GM23338 (cell line): ENCODE results near the gene PVRIG.
"Not testable (repeated sequence)": the region's sequence is repeated elsewhere in the genome, so short reads cannot be mapped to it uniquely, and the experiment has no call there.

Source experiments
- CREB1 ChIP-seq: fragments of 250-450 bp; sonication (Bioruptor Pico); IDR thresholded peaks from 2 replicates; pipeline ENCODE4 v1.5.0; 2020; ENCODE audit warnings: low read depth, mild to moderate bottlenecking, moderate library complexity
- EZH2 ChIP-seq: fragments of 200-600 bp; sonication (generic); IDR thresholded peaks from one replicate; pipeline ENCODE4 v1.8.0; 2017; ENCODE audit warnings: antibody characterized with exemption, mild to moderate bottlenecking, low read depth; ENCODE audit not compliant: unreplicated experiment
- EZH2phosphoT487 ChIP-seq: fragments of 200-600 bp; sonication (generic); IDR thresholded peaks from one replicate; pipeline ENCODE4 v1.8.1; 2018; ENCODE audit warnings: antibody characterized with exemption; ENCODE audit not compliant: unreplicated experiment
- JUNB ChIP-seq: IDR thresholded peaks from one replicate; pipeline ENCODE4 v1.6.1; 2016; ENCODE audit warnings: antibody characterized with exemption; ENCODE audit not compliant: unreplicated experiment
- NANOG ChIP-seq: IDR thresholded peaks from 2 replicates; pipeline ENCODE4 v1.6.1; 2016; ENCODE audit warnings: antibody characterized with exemption, borderline replicate concordance
- POLR2AphosphoS5 ChIP-seq: IDR thresholded peaks from 2 replicates; pipeline ENCODE4 v1.6.1; 2016; ENCODE audit warnings: antibody characterized with exemption, low read depth
- STAT1 ChIP-seq: IDR thresholded peaks from one replicate; pipeline ENCODE4 v1.6.1; 2016; ENCODE audit warnings: antibody characterized with exemption; ENCODE audit not compliant: unreplicated experiment
- ZNF114 ChIP-seq: fragments of 250-450 bp; sonication (Bioruptor Pico); IDR thresholded peaks from 2 replicates; pipeline ENCODE4 v1.5.0; 2020; ENCODE audit warnings: mild to moderate bottlenecking, moderate library complexity
- ZNF331 ChIP-seq: fragments of 250-450 bp; sonication (Bioruptor Pico); IDR thresholded peaks from 2 replicates; pipeline ENCODE4 v1.5.0; 2020; ENCODE audit warnings: low read depth, mild to moderate bottlenecking, moderate library complexity
- TF ChIP-seq, protein P1 (sequence below), 2 experiments: fragments of 200-600 bp in 1 of 2; sonication (generic) in 1 of 2; conservative IDR thresholded peaks; 2 replicates each; pipeline versions ENCODE4 v1.5.1 to v1.6.1; 2016 to 2017; ENCODE audit warnings: antibody characterized with exemption in 2 of 2, low read depth in 2 of 2, mild to moderate bottlenecking in 2 of 2, moderate library complexity in 1 of 2
- TF ChIP-seq, protein P2 (sequence below): IDR thresholded peaks from 2 replicates; pipeline ENCODE4 v1.6.1; 2016; ENCODE audit warnings: antibody characterized with exemption
- TF ChIP-seq, protein P3 (sequence below): IDR thresholded peaks from one replicate; pipeline ENCODE4 v1.6.1; 2018; ENCODE audit warnings: antibody characterized with exemption; ENCODE audit not compliant: unreplicated experiment

DNA sequence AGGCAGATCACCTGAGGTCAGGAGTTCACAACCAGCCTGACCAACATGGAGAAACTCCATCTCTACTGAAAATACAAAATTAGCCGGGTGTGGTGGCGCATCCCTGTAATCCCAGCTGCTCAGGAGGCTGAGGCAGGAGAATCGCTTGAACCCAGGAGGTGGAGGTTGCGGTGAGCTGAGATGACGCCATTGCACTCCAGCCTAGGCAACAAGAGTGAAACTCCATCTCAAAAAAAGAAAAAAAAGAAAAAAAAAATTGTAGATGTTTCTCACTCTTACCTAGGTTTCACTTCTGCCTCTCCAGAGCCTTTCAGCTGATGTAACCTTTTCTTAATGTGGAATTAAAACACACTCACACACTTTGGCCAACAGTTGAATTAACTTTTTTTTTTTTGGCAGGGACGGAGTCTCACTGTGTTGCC, 23.8 kb upstream of the PVRIG start:
- not testable (repeated sequence) for TF ChIP-seq ZNF114 (CRISPR knock-in tag); POLR2AphosphoS5; EZH2; JUNB; CREB1 (CRISPR knock-in tag); STAT1; EZH2phosphoT487; NANOG; ZNF331 (CRISPR knock-in tag)
- TF ChIP-seq, protein P1, sequence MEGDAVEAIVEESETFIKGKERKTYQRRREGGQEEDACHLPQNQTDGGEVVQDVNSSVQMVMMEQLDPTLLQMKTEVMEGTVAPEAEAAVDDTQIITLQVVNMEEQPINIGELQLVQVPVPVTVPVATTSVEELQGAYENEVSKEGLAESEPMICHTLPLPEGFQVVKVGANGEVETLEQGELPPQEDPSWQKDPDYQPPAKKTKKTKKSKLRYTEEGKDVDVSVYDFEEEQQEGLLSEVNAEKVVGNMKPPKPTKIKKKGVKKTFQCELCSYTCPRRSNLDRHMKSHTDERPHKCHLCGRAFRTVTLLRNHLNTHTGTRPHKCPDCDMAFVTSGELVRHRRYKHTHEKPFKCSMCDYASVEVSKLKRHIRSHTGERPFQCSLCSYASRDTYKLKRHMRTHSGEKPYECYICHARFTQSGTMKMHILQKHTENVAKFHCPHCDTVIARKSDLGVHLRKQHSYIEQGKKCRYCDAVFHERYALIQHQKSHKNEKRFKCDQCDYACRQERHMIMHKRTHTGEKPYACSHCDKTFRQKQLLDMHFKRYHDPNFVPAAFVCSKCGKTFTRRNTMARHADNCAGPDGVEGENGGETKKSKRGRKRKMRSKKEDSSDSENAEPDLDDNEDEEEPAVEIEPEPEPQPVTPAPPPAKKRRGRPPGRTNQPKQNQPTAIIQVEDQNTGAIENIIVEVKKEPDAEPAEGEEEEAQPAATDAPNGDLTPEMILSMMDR (conservative IDR thresholded peaks at IDR 0.05; ENCODE audit: low read depth in 2 of 2): not testable (repeated sequence)
- TF ChIP-seq, protein P2, sequence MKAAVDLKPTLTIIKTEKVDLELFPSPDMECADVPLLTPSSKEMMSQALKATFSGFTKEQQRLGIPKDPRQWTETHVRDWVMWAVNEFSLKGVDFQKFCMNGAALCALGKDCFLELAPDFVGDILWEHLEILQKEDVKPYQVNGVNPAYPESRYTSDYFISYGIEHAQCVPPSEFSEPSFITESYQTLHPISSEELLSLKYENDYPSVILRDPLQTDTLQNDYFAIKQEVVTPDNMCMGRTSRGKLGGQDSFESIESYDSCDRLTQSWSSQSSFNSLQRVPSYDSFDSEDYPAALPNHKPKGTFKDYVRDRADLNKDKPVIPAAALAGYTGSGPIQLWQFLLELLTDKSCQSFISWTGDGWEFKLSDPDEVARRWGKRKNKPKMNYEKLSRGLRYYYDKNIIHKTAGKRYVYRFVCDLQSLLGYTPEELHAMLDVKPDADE: not testable (repeated sequence)
- TF ChIP-seq, protein P3, sequence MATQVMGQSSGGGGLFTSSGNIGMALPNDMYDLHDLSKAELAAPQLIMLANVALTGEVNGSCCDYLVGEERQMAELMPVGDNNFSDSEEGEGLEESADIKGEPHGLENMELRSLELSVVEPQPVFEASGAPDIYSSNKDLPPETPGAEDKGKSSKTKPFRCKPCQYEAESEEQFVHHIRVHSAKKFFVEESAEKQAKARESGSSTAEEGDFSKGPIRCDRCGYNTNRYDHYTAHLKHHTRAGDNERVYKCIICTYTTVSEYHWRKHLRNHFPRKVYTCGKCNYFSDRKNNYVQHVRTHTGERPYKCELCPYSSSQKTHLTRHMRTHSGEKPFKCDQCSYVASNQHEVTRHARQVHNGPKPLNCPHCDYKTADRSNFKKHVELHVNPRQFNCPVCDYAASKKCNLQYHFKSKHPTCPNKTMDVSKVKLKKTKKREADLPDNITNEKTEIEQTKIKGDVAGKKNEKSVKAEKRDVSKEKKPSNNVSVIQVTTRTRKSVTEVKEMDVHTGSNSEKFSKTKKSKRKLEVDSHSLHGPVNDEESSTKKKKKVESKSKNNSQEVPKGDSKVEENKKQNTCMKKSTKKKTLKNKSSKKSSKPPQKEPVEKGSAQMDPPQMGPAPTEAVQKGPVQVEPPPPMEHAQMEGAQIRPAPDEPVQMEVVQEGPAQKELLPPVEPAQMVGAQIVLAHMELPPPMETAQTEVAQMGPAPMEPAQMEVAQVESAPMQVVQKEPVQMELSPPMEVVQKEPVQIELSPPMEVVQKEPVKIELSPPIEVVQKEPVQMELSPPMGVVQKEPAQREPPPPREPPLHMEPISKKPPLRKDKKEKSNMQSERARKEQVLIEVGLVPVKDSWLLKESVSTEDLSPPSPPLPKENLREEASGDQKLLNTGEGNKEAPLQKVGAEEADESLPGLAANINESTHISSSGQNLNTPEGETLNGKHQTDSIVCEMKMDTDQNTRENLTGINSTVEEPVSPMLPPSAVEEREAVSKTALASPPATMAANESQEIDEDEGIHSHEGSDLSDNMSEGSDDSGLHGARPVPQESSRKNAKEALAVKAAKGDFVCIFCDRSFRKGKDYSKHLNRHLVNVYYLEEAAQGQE: not testable (repeated sequence)
